Activated CD4-positive, CD25-positive, alpha-beta regulatory T cell (primary cell): ENCODE measurements around the gene VN1R5.
"Not testable (repeated sequence)": the region's sequence is repeated elsewhere in the genome, so short reads cannot be mapped to it uniquely, and the experiment has no call there.

Experiments
- DNase-seq, 4 experiments: peaks; one replicate each; lab custom pipeline; 2025; lab: John Stamatoyannopoulos, UW

Gene VN1R5

DNA sequence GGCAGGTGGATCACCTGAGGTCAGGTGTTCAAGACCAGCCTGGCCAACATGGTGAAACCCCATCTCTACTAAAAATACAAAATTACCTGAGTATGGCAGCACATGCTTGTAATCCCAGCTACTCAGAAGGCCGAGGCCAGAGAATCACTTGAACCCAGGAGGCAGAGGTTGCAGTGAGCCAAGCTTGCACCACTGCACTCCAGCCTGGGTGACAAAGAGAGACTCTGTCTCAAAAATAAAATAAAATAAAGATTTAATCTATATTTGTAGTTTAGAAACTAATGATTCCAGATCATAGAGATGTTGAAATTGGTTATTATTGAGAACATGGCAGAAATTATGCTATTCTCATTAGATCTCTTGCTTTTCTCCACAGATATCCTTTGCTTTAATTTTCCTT, at the start of gene VN1R5:
TSS of gene VN1R5 (plus strand) at position 301 of the 400 bp plus-strand sequence.
- not testable (repeated sequence) for DNase-seq

DNA sequence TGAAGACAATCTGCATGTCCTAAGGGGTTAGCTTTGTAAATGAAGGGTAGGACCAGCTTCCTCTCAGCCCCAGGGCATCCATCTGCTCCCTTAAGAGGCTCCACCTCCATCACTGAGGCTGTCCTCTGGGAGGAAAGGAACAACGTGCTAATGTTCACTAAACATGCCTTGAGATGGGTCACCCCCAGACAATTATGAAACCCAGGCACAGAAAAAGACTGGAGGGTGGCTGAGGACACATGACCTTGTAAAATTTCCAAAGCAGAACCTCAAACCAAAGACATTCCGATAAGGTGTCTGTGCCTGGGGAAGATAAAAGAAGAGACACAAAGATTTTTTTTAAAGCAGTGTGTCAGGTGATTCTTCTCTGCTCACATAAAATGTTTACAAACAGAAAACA, 46.5 kb upstream of the VN1R5 start:
- no peak for DNase-seq

DNA sequence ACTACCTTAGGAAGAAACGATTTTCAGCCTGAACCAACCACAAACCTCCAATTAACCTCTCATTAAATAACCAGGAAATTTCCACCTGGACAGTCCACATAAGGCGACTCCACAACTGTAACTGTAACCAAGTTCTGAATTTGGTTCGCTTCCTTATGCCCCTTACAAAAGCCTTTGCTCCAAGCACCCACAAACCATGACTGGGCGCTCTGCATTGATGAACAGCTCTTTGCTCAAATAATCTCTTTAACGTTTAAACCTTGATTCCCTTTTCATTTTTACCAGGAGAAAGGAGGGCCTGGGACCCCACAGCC, 45.9 kb upstream of the VN1R5 start:
- DNase-seq = no peak

DNA sequence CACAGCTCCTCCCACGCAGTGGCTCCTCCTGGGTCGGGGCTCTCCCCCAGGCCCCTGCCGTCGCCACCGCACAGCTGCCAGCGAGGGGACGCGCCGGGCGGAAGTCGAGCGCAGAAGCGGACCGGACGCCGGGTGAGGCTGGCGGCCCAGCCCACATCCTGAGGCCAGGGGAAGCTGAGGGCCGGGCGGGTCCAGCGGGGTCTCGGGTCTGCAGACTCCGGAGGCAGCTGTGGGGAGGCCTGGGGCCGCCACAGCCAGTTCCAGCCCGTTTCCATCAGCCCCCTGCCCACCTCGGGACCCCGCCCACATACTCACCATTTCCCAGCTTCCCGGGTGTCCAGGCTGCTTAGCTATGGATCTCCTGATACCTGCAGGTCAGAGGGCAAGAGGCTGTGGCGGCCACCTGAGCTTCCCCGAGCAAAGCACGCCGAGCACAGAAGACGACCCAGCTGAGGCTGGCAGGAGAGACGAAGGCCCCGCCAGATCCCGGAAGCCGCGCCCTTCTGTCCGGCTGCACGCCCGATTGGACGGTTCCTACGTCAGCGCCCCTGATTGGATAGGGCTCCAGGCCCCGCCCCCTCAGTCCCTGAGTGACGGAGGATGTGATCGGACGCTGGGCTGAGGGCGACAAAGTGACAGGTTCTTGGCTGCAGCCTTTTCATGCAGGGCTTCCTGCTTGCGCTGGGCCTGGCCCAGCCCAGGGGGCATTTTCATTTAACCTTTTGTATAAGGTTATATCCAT, 45.3 kb upstream of the VN1R5 start:
- DNase-seq = peak; percentile 85 to 92 (median 88)

DNA sequence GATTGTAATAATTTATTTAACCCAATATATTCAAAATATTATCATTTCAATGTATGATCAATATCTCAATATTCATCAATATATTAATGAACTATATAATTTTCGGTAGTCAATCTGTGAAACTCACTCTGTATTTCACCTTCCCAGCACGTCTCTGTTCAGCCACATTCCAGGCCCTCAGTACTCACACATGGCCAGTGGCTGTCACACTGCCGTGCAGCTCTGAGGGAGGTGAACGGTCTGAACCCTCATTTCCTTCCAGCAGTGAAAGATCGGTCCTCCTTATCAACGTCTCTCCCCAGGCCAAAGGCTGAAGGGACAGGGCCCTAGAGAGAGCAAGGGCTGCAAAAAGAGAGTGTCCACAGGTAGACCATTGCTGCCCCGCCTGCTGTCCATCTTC, 44.5 kb upstream of the VN1R5 start:
- DNase-seq = no peak

DNA sequence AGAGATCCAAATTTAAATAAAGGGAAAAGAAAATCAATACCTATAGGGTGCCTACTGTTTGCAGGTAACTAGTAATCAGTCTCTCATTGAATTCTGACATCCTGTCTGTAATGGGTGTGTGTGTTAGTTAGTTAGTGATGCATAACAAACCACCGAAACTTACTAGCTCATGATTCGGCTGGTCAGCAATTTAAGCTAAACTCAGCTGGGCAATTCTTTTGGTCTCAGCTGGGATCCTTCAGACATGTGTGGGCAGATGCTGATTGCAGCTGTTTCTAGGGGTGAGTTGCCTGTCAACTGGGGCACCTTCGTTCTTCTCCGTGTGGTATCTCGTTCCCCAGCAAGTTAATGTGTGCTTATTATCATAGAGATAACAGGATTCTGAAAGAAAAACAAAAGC, 43.9 kb upstream of the VN1R5 start:
- DNase-seq = no peak

DNA sequence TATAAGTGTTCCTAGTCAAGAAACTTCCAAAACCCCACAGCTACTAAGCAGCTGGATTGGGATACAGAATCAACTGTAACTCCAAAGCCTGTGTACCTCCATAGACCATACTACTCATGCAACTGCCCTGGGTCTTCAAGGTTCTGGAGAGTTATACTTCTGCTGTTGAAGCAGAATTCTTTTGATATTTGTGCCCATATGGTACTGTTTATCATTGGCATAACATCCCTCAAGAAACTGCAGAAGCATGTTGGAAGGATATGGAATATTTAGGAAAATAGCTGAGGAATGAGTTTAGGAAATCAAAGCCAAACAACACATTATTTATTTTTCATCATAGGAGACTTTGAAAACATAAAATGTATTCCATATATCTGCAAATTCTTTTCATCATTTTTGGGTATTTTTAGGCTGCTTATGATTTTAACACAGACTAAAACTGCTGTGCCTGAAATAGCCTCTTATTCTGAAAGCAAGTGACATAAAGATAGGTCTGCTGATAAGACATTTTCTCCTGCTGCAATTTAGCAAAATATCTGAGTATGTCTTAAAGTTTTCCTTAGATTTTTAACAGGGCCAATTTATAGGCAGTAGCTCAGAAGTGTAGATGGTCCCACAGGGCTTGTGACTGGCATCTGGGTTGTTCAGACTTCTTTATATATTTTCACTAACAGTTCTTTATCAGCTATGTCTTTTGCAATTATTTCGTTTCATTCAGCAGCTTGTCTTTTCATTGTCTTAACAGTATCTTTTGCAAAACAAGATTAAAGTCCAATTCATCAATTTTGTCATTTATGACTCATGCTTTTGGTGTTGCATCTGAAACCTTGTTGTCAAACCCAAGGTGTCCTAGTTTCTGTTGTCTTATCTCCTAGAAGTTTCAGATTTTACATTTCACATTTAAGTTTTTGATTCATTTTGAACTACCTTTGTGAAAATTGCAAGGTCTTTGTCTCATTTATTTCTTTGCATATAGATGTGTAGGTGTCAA, 43.0 kb upstream of the VN1R5 start:
- DNase-seq = no peak

DNA sequence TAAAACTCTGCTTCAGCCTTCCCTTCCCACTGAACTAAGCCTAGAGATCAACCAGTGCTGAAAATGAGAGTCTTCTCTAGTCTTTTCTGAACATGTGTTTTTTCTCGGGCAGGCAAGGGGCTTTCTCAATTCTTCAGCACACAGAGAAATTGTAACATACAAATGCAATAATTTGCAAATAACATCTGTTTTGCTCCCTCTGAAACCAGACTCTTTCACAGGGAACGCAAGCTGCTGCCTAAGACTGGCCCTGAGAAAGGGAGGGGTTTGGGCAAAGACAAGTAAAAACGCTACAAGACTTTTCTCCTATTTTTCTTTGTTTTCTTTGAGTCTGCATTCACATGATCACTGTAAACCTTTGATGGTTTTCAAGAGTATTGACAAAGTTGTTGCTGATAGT, 39.6 kb upstream of the VN1R5 start:
- no peak for DNase-seq

DNA sequence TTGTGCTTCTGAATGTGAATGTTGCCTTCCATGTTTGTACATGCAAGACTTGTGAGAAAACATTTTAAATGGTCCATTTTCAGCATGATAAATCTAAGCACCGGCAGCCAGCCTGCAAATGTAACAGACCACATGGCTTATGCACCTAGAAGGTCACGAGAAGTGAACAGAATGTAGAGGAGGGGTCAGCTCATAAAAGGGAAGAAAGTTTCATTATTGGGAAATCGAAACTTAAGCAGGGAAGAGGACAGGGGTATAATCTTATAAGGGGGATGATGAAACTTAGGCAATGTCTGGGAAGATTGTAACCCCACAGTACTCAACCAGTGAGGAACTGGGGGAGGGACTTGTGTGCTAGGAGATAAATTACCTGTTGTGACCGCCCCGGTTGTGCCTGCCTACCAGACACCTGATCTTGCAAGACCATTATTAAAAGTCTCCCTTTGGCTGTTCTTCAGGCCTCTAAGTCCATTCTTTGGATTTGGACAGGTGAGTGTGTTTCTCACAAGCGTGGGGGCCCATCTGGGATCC, 37.7 kb upstream of the VN1R5 start:
- no peak for DNase-seq

DNA sequence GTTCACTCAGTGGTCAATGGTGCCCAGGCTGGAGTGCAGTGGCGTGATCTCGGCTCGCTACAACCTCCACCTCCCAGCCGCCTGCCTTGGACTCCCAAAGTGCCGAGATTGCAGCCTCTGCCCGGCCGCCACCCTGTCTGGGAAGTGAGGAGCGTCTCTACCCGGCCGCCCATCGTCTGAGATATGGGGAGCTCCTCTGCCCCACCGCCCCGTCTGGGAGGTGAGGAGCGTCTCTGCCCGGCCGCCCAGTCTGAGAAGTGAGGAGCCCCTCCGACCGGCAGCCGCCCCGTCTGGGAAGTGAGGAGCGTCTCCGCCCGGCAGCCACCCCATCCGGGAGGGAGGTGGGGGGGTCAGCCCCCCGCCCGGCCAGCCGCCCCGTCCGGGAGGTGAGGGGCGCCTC, 35.6 kb upstream of the VN1R5 start:
- DNase-seq = not testable (repeated sequence)

DNA sequence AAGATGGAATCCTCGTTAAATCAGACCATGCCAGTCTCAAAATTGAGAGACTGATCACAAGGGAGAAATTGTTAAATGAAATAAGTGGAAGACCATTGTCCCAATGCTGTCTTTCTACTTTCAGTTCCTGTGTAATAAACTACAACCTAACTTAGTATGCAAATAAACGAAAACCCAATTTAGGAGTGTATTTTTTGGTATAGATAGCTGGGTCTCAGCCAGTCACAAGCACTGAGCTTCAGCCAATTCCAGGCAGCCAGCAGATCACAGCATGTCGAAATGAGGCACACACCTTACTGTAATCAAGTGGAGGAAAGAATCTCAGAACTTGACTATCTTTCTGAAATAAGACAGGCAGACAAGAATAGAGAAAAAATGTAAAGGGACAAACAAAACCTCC, 33.0 kb upstream of the VN1R5 start:
- DNase-seq = no peak

DNA sequence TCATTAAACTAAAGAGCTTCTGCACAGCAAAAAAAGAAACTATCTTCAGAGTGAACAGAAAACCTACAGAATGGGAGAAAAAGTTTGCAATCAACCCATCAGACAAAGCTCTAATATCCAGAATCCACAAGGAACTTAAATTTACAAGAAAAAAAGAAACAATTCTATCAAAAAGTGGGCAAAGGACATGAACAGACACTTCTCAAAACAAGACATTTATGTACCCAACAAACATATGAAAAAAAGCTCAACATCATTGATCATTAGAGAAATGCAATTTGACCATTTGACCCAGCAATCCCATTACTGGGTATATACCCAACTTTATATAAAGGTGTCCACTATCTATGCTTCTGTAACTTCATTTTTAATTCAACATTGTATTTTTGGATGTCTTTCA, 31.1 kb upstream of the VN1R5 start:
- DNase-seq = no peak

DNA sequence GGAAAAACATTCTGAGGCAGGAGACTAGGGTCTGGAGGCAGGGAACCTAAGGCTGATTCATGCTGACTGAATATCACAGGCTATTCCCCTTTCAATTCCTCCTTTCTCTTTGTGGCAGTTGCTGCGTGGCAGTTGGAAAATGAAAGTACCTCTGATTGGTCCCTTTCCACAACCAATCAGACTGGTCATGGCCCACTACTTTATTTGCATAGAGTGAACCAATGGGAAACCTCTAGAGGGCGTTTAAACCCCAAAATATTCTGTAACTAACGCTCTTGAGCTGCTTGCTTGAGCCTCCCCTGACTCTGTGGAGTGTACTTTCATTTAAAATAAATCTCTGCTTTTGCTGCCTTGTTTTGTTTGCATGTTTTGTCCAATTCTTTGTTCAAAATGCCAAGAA, 27.7 kb upstream of the VN1R5 start:
- no peak for DNase-seq

DNA sequence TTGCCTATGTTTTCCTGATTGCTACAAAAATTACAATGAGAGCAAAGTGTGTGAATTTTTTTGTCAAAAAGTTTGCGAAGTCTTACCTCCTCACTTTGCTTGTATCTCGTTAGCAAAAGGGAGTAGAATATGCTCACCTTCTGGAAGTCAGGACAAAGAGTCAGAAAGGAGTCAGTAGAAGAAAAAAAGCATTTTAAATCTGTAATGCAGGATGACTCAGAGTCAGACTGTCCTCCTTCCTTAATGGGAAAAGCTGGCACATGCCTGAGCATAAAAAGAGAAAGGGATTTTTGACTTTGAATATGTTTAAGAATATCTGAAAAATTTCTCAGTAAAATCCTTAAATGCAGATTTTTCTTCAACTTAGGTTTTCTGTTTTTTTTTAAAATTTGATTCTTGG, 14.2 kb upstream of the VN1R5 start:
- DNase-seq = no peak

DNA sequence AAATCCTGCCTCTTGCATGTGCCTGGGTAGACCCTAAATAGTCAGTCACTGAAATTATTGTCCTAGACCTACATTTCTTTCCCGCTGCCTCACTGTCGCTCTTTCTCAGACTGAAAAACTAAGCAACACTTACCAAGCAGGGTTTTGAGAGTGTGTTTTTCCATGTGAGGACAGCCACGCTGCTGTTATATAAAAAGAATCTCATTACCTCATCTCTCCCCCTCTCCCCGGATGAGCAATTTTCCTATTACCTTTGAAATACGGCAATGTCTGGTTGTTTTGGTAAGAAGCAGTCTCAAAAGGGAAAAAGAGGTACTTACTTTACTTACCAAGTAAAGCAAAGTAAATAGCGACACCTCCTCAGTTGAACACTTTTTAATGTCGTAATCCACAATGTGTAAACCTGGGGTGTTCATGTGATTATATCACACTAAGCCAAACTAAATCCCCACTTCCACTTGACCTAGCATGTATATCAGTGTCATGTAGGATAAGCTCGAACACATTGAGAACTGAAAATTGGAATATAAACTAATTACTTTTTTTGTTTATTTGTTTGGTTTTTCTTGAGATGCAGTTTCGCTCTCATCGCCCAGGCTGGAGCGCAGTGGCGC, 12.2 kb upstream of the VN1R5 start:
- no peak for DNase-seq

DNA sequence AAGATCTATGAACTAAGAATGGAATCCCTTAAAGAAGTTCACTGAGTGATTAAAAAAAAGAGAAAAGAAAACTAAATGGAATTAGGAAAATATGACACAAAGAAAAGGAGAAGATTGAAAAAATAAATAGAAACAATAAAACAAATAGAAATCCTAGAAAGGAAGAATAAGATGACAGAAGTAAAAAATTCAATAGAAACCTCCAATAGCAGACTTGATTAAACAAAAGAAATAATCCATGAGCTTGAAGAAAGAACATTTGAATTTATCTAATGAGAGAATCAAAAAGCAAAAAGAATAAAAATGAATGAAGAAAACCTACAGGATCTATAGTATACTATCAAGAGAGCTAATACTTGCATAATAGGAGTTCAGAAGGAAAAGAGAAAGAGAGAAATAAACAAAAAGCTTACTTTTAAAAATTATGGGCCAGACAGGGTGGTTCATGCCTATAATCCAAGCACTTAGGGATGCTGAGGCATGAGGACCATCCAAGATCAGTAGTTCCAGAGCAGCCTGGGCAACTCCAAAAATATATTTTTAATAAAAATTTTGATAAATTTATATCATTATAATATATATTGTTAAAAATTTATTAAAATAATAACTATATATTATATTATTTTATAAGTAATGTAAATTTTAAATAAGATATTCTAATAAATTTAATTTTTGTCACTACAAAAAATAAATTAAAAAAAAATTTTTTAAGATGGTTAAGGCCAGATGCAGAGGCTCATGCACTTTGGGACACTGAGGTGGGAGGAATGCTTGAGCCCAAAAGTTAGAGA, 9.4 kb upstream of the VN1R5 start:
- DNase-seq = no peak

DNA sequence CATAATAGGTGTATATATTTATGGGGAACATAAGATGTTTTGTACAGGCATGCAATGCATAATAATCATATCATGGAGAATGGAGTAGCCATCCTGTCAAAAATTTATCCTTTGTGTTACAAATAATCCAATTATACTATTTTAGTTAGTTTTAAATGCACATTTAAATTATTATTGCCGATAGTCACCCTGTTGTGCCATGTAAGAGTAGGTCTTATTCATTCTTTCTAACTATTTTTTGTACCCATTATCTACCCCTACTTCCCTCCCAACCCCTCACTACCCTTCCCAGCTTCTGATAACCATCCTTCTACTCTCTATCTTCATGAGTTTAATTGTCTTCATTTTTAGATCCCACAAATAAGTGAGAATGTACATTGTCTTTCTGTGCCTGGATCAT, 8.3 kb upstream of the VN1R5 start:
- no peak for DNase-seq

DNA sequence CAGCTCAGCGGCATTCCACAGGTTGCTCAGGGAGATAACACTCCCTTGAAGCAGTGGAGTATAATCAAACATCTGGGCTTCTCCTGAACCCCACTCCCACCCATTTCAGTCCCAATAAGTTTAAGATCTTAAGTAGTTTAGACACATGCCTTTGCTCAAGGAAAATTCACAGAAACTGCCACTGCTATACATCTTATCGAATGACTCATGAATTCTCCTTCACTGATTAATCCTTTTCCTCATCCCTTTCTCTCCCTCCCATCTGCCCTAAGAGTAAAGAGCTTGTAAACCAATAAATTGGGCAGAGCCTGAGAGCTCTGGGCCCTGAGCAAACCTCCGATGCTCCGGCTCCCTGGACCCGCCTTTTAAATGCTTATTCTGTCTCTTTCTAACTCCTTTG, 10.2 kb downstream of the VN1R5 start:
- no peak for DNase-seq

DNA sequence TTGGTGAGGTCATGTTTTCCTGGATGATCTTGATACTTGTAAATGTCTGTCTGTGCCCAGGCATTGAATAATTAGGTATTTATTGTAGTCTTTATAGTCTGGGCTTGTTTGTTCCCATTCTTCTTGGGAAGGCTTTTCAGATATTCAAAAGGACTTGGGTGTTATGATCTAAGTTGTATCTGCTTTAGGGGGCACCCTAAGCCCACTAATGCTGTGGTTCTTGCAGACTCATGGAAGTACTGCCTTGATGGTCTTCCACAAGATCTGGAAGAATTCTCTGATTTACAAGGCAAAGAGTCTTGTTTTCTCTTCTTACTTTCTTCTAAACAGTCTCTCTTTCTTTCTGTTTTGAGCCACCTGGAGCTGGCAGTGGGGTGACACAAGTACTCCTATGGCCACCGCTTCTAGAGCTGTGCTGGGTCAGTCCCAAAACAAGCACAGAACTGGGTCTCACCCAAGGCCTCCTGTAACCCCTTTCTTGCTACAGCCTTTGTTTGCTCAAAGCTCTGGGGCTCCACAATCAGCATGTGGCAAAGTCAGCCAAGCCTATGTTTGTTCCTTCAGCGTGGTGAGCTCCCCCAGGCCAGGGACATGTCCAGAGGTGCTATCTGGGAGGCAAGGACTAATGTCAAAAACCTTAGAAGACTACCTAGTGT, 12.6 kb downstream of the VN1R5 start:
- no peak for DNase-seq

DNA sequence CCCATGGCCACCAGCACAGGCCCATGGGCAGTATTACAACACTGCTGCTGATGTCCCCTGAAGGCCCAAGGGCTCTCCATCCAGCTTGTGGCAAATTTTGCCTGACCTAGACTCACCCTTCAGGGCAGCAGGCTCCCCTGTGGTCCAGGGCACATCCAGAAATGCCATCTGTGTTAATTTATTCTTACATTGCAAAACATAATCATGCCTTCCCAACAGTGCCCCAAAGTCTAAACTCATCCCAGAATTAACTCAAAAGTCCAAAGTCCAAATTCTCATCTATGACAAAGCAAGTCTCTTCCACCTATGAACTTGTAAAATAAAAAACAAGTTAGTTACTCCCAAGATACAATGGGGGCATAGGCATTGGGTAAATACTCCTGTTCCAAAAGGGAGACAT, 13.3 kb downstream of the VN1R5 start:
- DNase-seq = no peak

DNA sequence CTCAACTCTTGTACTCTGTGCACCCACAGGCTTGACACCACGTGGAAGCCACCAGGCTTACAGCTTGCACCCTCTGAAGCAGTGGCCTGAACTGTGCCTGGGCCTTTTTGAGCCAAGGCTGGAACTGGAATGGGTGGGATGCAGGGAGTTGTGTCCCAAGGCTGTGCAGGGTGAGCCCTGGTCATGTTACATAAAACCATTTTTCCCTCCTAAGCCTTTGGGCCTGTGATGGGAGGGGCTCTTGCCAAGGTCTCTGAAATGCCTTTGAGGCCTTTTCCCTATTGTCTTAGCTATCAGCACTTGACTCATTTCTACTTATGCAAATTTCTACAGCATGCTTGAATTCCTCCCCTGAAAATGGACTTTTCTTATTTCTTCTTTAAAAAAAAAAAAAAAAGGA, 14.1 kb downstream of the VN1R5 start:
- DNase-seq = no peak
